ENCODE measurements around the gene DYSF. TPM values are rescaled to one million over a fixed set of nuclear protein-coding genes. Genes with fewer than 3 reads are reported as not detected.

Gene DYSF
- total RNA-seq, 1 donor from 2014 or later = 0.13 TPM

- Mint-ChIP-seq H3K4me1 (no peaks in the 10 kb centered on the region), H3K36me3 (ENCODE audit: low read depth) (no peaks in the 10 kb centered on the region), H3K27ac (no peak overlapping the region), H3K9me3 (no peaks in the 10 kb centered on the region), H3K4me3 (no peak overlapping the region), H3K27me3 (peaks cover 4% of the 10 kb centered on the region)
- no peak for DNase-seq
- intact Hi-C loops (cut with micrococcal nuclease) = no loop called here
- ATAC-seq (ENCODE audit: low read depth) = no peak
- ChIA-PET POLR2A (no interaction called here), CTCF (no interaction called here)
- TF ChIP-seq CTCF (IDR thresholded peaks at IDR 0.05) = no peak
Observed at GRCh38 chr2:71671203-71671854, 218.0 kb downstream of the DYSF start.

GRCh38 chr2:71671895-71672825 lies 218.8 kb downstream of the DYSF start:
- H3K27ac Mint-ChIP-seq = no peak overlapping the region
- no peaks in the 10 kb centered on the region for H3K9me3 Mint-ChIP-seq
- POLR2A ChIA-PET = no interaction called here

GRCh38 chr2:71672826-71673795 lies 219.8 kb downstream of the DYSF start:
- ATAC-seq (ENCODE audit: low read depth) (no peak), DNase-seq (no peak)
- H3K4me3 Mint-ChIP-seq = no peak overlapping the region
- ChIA-PET POLR2A (no interaction called here), CTCF (no interaction called here)
- H3K27me3 Mint-ChIP-seq = no peaks in the 10 kb centered on the region
- H3K27ac Mint-ChIP-seq = no peak overlapping the region
- no peaks in the 10 kb centered on the region for H3K4me1 Mint-ChIP-seq
- H3K9me3 Mint-ChIP-seq = no peaks in the 10 kb centered on the region
- intact Hi-C loops (cut with micrococcal nuclease) = no loop called here
- TF ChIP-seq CTCF (IDR thresholded peaks at IDR 0.05) = no peak
- H3K36me3 Mint-ChIP-seq (ENCODE audit: low read depth) = no peaks in the 10 kb centered on the region

More at GRCh38 chr2:71671895-71672825, 218.8 kb downstream of the DYSF start:
- no peak for DNase-seq
- H3K36me3 Mint-ChIP-seq (ENCODE audit: low read depth) = no peaks in the 10 kb centered on the region
- no peak for ATAC-seq (ENCODE audit: low read depth)
- CTCF ChIA-PET = no interaction called here
- intact Hi-C loops (cut with micrococcal nuclease) = no loop called here
- no peak overlapping the region for H3K4me3 Mint-ChIP-seq
- no peak for TF ChIP-seq CTCF (IDR thresholded peaks at IDR 0.05)
- no peaks in the 10 kb centered on the region for H3K27me3 Mint-ChIP-seq
- H3K4me1 Mint-ChIP-seq = no peaks in the 10 kb centered on the region

GRCh38 chr2:71674158-71674851 lies 220.9 kb downstream of the DYSF start:
- no peaks in the 10 kb centered on the region for H3K4me1 Mint-ChIP-seq
- H3K27me3 Mint-ChIP-seq = peaks cover 2% of the 10 kb centered on the region
- CTCF ChIA-PET = no interaction called here
- intact Hi-C loops (cut with micrococcal nuclease) = no loop called here
- H3K9me3 Mint-ChIP-seq = no peaks in the 10 kb centered on the region
- DNase-seq (no peak), ATAC-seq (ENCODE audit: low read depth) (no peak)
- no peak overlapping the region for H3K4me3 Mint-ChIP-seq
- H3K27ac Mint-ChIP-seq = no peak overlapping the region
- POLR2A ChIA-PET = no interaction called here
- no peak for TF ChIP-seq CTCF (IDR thresholded peaks at IDR 0.05)
- H3K36me3 Mint-ChIP-seq (ENCODE audit: low read depth) = no peaks in the 10 kb centered on the region
